K562 (cell line): ENCODE data around the gene PDZD2. TPM values are rescaled to one million over a fixed set of nuclear protein-coding genes. Genes with fewer than 3 reads are reported as not detected.

ENCODE experiments used
- ATAC-seq: fragments of 200-7000 bp; cut with Tn5 transposase; 3 replicates; pipeline ENCODE4 v1.9.1; 2020; ENCODE audit warnings: moderate library complexity
- BruUV-seq: library from RNA; stranded (reverse); fragments of 400-500 nt; replicated peaks from 2 replicates; lab custom pipeline; 2021; lab: Mats Ljungman, UMichigan
- CTCF ChIA-PET: fragments of 300-600 bp; formaldehyde crosslinking; extraction: SDS; loops from one replicate; lab custom pipeline; 2021; ENCODE audit warnings: low intra/inter-chr PET ratio; lab: Yijun Ruan, JAX
- POLR2A ChIA-PET: fragments of 300-600, 350-650 bp; sonication (Branson Sonifier 250); formaldehyde crosslinking; extraction: SDS; loops from one replicate; lab custom pipeline; 2021; ENCODE audit warnings: antibody characterized with exemption, inconsistent platforms; lab: Yijun Ruan, JAX
- DNase-seq, 4 experiments: peaks; one replicate each; pipeline versions ENCODE4 v3.0.0 to v3.0.0-alpha.2; 2011 to 2018; ENCODE audit warnings: low spot score in 3 of 4, mixed read lengths in 3 of 4; ENCODE audit errors: extremely low read depth in 1 of 4
- FAIRE-seq: peaks from 2 replicates; lab custom pipeline; 2011; peaks lifted over from hg19 to GRCh38; lab: Jason Lieb, UNC
- H2AFZ ChIP-seq: 2 replicates; pipeline ENCODE4 v1.6.0; 2011; ENCODE audit warnings: low read depth, low read length, control low read depth, inconsistent platforms
- H3K27ac ChIP-seq: fragments of 200-600 bp; 3 replicates; pipeline ENCODE4 v1.8.0; 2011; ENCODE audit warnings: low read depth, mild to moderate bottlenecking, control low read depth, inconsistent platforms, low read length, moderate library complexity, mixed read lengths; ENCODE audit errors: extremely low read depth
- H3K27me3 ChIP-seq, 2 experiments: fragments of 300-600 bp in 1 of 2; 2 replicates in 1 of 2; 3 replicates in 1 of 2; pipeline versions ENCODE4 v1.6.0 to v1.8.0; 2011; ENCODE audit warnings: inconsistent platforms in 2 of 2, low read length in 2 of 2, mild to moderate bottlenecking in 1 of 2, mixed read lengths in 1 of 2, moderate library complexity in 1 of 2; ENCODE audit not compliant: control insufficient read depth in 2 of 2, insufficient read depth in 2 of 2
- H3K36me3 ChIP-seq: fragments of 300-600 bp; 3 replicates; pipeline ENCODE4 v1.8.0; 2011; ENCODE audit warnings: mild to moderate bottlenecking, low read length, inconsistent platforms; ENCODE audit not compliant: control insufficient read depth, insufficient read depth
- H3K4me1 ChIP-seq, 2 experiments: fragments of 200-600 bp in 1 of 2; replicated peaks in 1 of 2; 2 replicates in 1 of 2; 3 replicates in 1 of 2; pipeline versions ENCODE4 v1.5.1 to v1.8.0; 2011; ENCODE audit warnings: inconsistent platforms in 2 of 2, low read length in 2 of 2, mild to moderate bottlenecking in 1 of 2, mixed read lengths in 1 of 2, moderate library complexity in 1 of 2; ENCODE audit not compliant: control insufficient read depth in 2 of 2, insufficient read depth in 2 of 2
- H3K4me2 ChIP-seq: 2 replicates; pipeline ENCODE4 v1.6.1; 2011; ENCODE audit warnings: low read length, control low read depth, inconsistent platforms, mixed read lengths; ENCODE audit not compliant: insufficient read depth
- H3K4me3 ChIP-seq: fragments of 200-600 bp; sonication (generic), shearing (Covaris generic); 2 replicates; pipeline ENCODE4 v1.5.1; 2016; ENCODE audit warnings: control low read depth, inconsistent platforms
- H3K79me2 ChIP-seq: fragments of 200-600 bp; 3 replicates; pipeline ENCODE4 v1.8.0; 2011; ENCODE audit warnings: low read length, inconsistent platforms; ENCODE audit not compliant: control insufficient read depth, insufficient read depth
- H3K9ac ChIP-seq, 2 experiments: 2 replicates each; pipeline versions ENCODE4 v1.6.0 to v1.6.1; 2011; ENCODE audit warnings: low read depth in 2 of 2, low read length in 2 of 2, control low read depth in 1 of 2, inconsistent platforms in 1 of 2, mild to moderate bottlenecking in 1 of 2, mixed read lengths in 1 of 2; ENCODE audit not compliant: insufficient read depth in 1 of 2
- H3K9me1 ChIP-seq: one replicate; pipeline ENCODE4 v1.6.0; 2011; ENCODE audit warnings: inconsistent platforms, mild to moderate bottlenecking, low read length, moderate library complexity; ENCODE audit not compliant: control insufficient read depth, insufficient read depth
- H3K9me3 ChIP-seq: replicated peaks from 2 replicates; pipeline ENCODE4 v1.5.1; 2011; ENCODE audit warnings: low read depth, low read length, inconsistent platforms; ENCODE audit not compliant: control insufficient read depth, insufficient read depth
- H4K20me1 ChIP-seq: replicated peaks from 2 replicates; pipeline ENCODE4 v1.6.1; 2011; ENCODE audit warnings: low read length, inconsistent platforms, mixed read lengths; ENCODE audit not compliant: control insufficient read depth, insufficient read depth
- BRCA1 ChIP-seq, 2 experiments: fragments of 450-650 bp in 1 of 2; sonication (generic) in 1 of 2; formaldehyde crosslinking in 1 of 2; IDR thresholded peaks; 2 replicates each; pipeline versions ENCODE4 v1.5.0 to v1.6.1; 2017 to 2020; ENCODE audit warnings: mild to moderate bottlenecking in 1 of 2, missing genetic modification reagents in 1 of 2
- CAMTA2 ChIP-seq: fragments of 250-450 bp; sonication (Bioruptor Pico); conservative IDR thresholded peaks from 2 replicates; pipeline ENCODE4 v1.5.1; 2022
- CBX8 ChIP-seq: fragments of 200-600 bp; sonication (generic); IDR thresholded peaks from 2 replicates; pipeline ENCODE4 v1.6.1; 2012; ENCODE audit warnings: borderline replicate concordance, mixed run types, low read depth, mild to moderate bottlenecking, moderate library complexity, mixed read lengths, low read length, control low read depth, inconsistent platforms; ENCODE audit not compliant: poor library complexity, severe bottlenecking; ENCODE audit errors: extremely low read depth
- HIVEP1 ChIP-seq: fragments of 250-450 bp; sonication (Bioruptor Pico); IDR thresholded peaks from 2 replicates; pipeline ENCODE4 v1.4.0; 2020; ENCODE audit warnings: mild to moderate bottlenecking
- JUNB ChIP-seq: fragments of 450-650 bp; formaldehyde crosslinking; conservative IDR thresholded peaks from 2 replicates; pipeline ENCODE4 v1.4.0; 2020; ENCODE audit warnings: mild to moderate bottlenecking
- NFATC3 ChIP-seq: fragments of 450-650 bp; IDR thresholded peaks from 2 replicates; pipeline ENCODE4 v1.6.1; 2017; ENCODE audit warnings: mild to moderate bottlenecking
- NONO ChIP-seq, 2 experiments: fragments of 200-400 bp in 1 of 2; fragments of 450-650 bp in 1 of 2; formaldehyde crosslinking in 1 of 2; IDR thresholded peaks; 2 replicates each; pipeline ENCODE4 v1.6.1; 2017; ENCODE audit warnings: low read depth in 2 of 2, mild to moderate bottlenecking in 2 of 2, moderate library complexity in 2 of 2, low read length in 1 of 2
- NR1H2 ChIP-seq: sonication (generic); formaldehyde crosslinking; IDR thresholded peaks from 2 replicates; pipeline ENCODE4 v1.4.0; 2020; ENCODE audit warnings: mild to moderate bottlenecking, missing genetic modification reagents
- PKNOX1 ChIP-seq: fragments of 450-650 bp; IDR thresholded peaks from 2 replicates; pipeline ENCODE4 v1.6.1; 2016
- RUNX1 ChIP-seq: sonication (generic); IDR thresholded peaks from 2 replicates; pipeline ENCODE4 v1.6.1; 2016; ENCODE audit warnings: antibody characterized with exemption, low read depth
- SP2 ChIP-seq: IDR thresholded peaks from 2 replicates; pipeline ENCODE4 v1.6.1; 2011; ENCODE audit warnings: mild to moderate bottlenecking, low read depth, low read length, moderate library complexity; ENCODE audit not compliant: poor library complexity, severe bottlenecking; ENCODE audit errors: extremely low read depth
- ZEB2 ChIP-seq: fragments of 450-650 bp; IDR thresholded peaks from 2 replicates; pipeline ENCODE4 v1.6.1; 2016
- ZNF445 ChIP-seq: fragments of 250-450 bp; sonication (Bioruptor Pico); IDR thresholded peaks from 2 replicates; pipeline ENCODE4 v1.4.0; 2020; ENCODE audit warnings: low read depth, mild to moderate bottlenecking, moderate library complexity
- ZNF79 ChIP-seq: fragments of 250-450 bp; sonication (Bioruptor Pico); IDR thresholded peaks from 2 replicates; pipeline ENCODE4 v1.4.0; 2020; ENCODE audit warnings: low read depth, mild to moderate bottlenecking, moderate library complexity
- WGBS: fragments of 100-300 bp; shearing (Covaris generic); methylation state at CpG from one replicate; pipeline ENCODE4 v1.1.6; 2016; ENCODE audit warnings: low coverage, mixed read lengths; ENCODE audit not compliant: insufficient coverage; ENCODE audit errors: missing lambda C conversion rate; 5-methylcytosine and 5-hydroxymethylcytosine counted together
- in situ Hi-C: fragments of 300-500 bp; cut with MboI; formaldehyde crosslinking; loops from 4 replicates; pipeline ENCODE4 v1.15.0; 2018; ENCODE audit warnings: inconsistent platforms, mixed read lengths
- intact Hi-C: fragments of 100-400 bp; cut with micrococcal nuclease; formaldehyde crosslinking; loops from 2 replicates; pipeline ENCODE4 v1.14.2; 2022
- polyA plus RNA-seq, 8 experiments: library from polyadenylated mRNA; depleted of rRNA in 4 of 8; stranded (reverse) in 5 of 8; unstranded in 3 of 8; fragments of >200 nt; fragmentation: Nextera tagmentation in 2 of 8; fragmentation: Illumina TruSeq in 1 of 8; extraction: Ambion mirVana in 2 of 8; extraction: Trizol in 1 of 8; gene quantifications; 2 replicates each; pipeline versions ENCODE4 v1.2.1 to v1.2.3, GENCODE V29; 2011 to 2014; ENCODE audit warnings: inconsistent platforms in 1 of 8, missing spikeins in 1 of 8
- total RNA-seq, 7 experiments: library from RNA; depleted of rRNA in 6 of 7; stranded (reverse); fragments of >200 nt in 6 of 7; fragmentation: Illumina TruSeq in 2 of 7; extraction: Trizol in 2 of 7; gene quantifications; 2 replicates each; pipeline versions ENCODE4 v1.2.1 to v1.2.3, GENCODE V29; 2011 to 2021; ENCODE audit warnings: low replicate concordance in 1 of 7
- TF ChIP-seq, protein P1 (sequence below): fragments of 450-650 bp; formaldehyde crosslinking; IDR thresholded peaks from 2 replicates; pipeline ENCODE4 v1.4.0; 2022; ENCODE audit warnings: missing genetic modification characterization

PDZD2 gene
- total and polyA plus RNA-seq, 9 of the 15 experiments (the other 6 are each of a cell fraction or from before 2014, with no cell fraction given) = 0.02 to 0.08 (median 0.04) TPM; not detected in 6

GRCh38 chr5:31967461-31967860 lies 328.5 kb downstream of the PDZD2 start:
- intact Hi-C loops = no loop called here
- DNase-seq (no peak), ATAC-seq (no peak), FAIRE-seq (no peak)
- Histone ChIP-seq H3K9me3 (no peaks in the 10 kb centered on the region), H3K79me2 (no peaks in the 10 kb centered on the region), H3K4me2 (no peak overlapping the region), H4K20me1 (no peaks in the 10 kb centered on the region), H3K4me1 (no peaks in the 10 kb centered on the region), H2AFZ (no peak overlapping the region), H3K36me3 (no peaks in the 10 kb centered on the region), H3K9me1 (no peaks in the 10 kb centered on the region), H3K4me3 (no peak overlapping the region), H3K27ac (no peak overlapping the region), H3K27me3 (peaks cover 28 to 30% of the 10 kb centered on the region in 2 experiments), H3K9ac (no peak overlapping the region)
- in situ Hi-C loops = no loop called here
- ChIA-PET POLR2A (no interaction called here), CTCF (no interaction called here)
- no TSS peak for BruUV-seq
- WGBS = 0% methylated on average over 3 of the region's 3 CpGs
- no peak for TF ChIP-seq NR1H2 (CRISPR knock-in tag)
- TF ChIP-seq NFATC3 = no peak
- no peak for TF ChIP-seq PKNOX1
- no peak for TF ChIP-seq SP2
- TF ChIP-seq CAMTA2 (CRISPR knock-in tag) = no peak

DNA sequence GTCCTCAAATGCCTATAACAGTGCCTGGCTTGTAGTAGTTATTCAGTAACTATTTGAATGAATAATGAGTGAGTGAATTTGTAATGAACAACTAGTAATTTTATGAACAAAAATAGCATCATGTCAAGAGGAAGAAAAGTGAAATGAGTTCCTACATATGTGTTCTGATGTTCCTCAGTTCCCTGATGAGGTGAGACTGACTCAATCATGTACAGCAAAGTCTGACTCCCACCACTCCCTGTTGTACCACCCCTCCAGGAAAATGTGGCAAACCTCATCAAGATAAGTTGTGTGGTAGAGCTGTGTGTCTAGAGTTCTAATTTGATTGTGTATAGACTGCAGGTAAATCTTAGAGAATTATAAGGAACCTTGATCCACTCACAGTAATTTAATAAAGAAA lies 333.6 kb downstream of the PDZD2 start:
- ChIA-PET POLR2A (interaction anchor here (1.4 kb wide), 1 partner anchor 12 kb away, joined by 3 read pairs; no protein-coding TSS in a partner anchor), CTCF (no interaction called here)
- BruUV-seq = no TSS peak
- Histone ChIP-seq H3K27ac (no peak overlapping the region), H4K20me1 (no peaks in the 10 kb centered on the region), H3K4me1 (no peaks in the 10 kb centered on the region), H2AFZ (no peak overlapping the region), H3K9me1 (no peaks in the 10 kb centered on the region), H3K27me3 (peaks cover 0 to under 1% of the 10 kb centered on the region in 2 experiments; a peak in 1 of 5 replicates), H3K79me2 (no peaks in the 10 kb centered on the region), H3K9ac (no peak overlapping the region), H3K9me3 (no peaks in the 10 kb centered on the region), H3K36me3 (no peaks in the 10 kb centered on the region), H3K4me2 (no peak overlapping the region), H3K4me3 (no peak overlapping the region)
- FAIRE-seq = no peak
- intact Hi-C loops (no loop called here), in situ Hi-C loops (no loop called here)
- no peak for DNase-seq
- ATAC-seq = no peak
- TF ChIP-seq JUNB (CRISPR knock-in tag) (no peak), CBX8 (no peak), ZNF445 (CRISPR knock-in tag) (no peak), HIVEP1 (CRISPR knock-in tag) (no peak), ZNF79 (no peak), BRCA1 (IDR thresholded peaks at IDR 0.05) (no peak), BRCA1 (CRISPR knock-in tag; IDR thresholded peaks at IDR 0.05) (no peak), ZEB2 (no peak), RUNX1 (no peak), NONO (IDR thresholded peaks at IDR 0.05; ENCODE audit: low read depth in 2 of 2, low read length in 1 of 2) (no peak)
- TF ChIP-seq, protein P1, sequence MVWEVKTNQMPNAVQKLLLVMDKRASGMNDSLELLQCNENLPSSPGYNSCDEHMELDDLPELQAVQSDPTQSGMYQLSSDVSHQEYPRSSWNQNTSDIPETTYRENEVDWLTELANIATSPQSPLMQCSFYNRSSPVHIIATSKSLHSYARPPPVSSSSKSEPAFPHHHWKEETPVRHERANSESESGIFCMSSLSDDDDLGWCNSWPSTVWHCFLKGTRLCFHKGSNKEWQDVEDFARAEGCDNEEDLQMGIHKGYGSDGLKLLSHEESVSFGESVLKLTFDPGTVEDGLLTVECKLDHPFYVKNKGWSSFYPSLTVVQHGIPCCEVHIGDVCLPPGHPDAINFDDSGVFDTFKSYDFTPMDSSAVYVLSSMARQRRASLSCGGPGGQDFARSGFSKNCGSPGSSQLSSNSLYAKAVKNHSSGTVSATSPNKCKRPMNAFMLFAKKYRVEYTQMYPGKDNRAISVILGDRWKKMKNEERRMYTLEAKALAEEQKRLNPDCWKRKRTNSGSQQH (CRISPR knock-in tag) = no peak
